Stimulated activated CD4-positive, alpha-beta T cell treated with anti-CD3 and anti-CD28 coated beads, Interleukin-2, amount 100 ng/mL, for 4 hours (primary cell): ENCODE results near the gene MACROD2.

Experiments used
- DNase-seq: peaks from one replicate; pipeline ENCODE4 v3.0.0-alpha.2; 2020; ENCODE audit warnings: low read depth

The MACROD2 gene

GRCh38 chr20:15449061-15449460, 1453.7 kb downstream of the MACROD2 start:
- no peak for DNase-seq

- DNase-seq = no peak
These were observed 1455.9 kb downstream of the MACROD2 start for GRCh38 chr20:15451241-15451640.

GRCh38 chr20:15455279-15455678, 1460.0 kb downstream of the MACROD2 start:
- no peak for DNase-seq

DNA sequence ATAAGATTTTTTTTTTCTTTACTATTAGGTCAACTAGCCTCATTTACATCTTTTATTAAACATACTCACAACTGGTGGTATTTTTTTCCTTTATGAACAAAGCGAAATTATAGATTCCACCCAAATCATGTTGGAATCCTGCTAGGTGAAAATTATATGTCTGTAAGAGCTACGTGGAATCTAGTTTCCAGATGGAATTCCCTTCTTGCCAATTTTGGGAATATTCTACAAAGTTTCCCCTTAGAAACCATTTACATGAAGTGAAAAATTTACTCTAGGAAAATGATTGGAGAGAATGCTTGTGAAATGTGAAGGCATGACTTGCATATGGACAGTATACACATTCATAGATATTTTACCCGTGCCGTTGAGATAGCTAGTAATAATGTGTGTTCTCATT, 1466.6 kb downstream of the MACROD2 start:
- no peak for DNase-seq

- no peak for DNase-seq
These were observed 1480.2 kb downstream of the MACROD2 start for GRCh38 chr20:15475483-15475882.

DNA sequence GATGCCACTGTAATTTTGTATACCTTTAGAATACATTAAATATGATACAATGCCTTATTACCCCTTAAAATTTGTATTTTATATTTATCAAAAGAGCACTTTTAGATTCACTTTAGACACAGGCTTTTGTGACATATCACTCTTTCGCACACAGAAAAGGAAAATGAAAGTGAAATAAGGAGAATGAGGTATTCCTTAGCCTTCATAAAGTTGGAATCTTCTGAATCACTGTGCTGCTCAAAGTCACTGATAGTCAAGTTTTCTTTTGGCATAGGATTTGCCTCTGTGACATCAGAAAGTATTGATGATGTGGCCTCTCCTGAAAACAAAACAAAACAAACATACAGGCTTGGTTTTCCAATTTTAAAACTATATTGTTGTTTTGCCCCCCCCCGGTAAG, 1480.9 kb downstream of the MACROD2 start:
- no peak for DNase-seq

DNA sequence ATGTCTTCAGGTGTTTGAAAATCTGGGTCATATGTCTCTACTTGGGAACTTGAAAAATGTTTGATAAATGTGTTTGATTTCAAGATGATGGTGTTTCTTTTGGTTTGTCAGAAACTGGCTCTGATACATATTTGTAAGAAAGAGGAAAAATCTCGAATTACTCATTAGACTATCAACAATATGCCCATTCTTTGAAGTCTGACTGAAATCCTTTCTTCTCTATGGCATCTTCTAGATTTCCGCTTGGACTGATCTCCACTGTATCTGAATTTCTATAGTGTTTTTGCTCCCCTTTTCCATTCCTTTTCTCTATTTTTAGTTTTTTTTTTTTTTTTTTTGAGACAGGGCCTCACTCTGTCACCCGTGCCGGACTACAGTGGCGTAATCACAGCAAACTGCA, 1481.5 kb downstream of the MACROD2 start:
- no peak for DNase-seq

DNA sequence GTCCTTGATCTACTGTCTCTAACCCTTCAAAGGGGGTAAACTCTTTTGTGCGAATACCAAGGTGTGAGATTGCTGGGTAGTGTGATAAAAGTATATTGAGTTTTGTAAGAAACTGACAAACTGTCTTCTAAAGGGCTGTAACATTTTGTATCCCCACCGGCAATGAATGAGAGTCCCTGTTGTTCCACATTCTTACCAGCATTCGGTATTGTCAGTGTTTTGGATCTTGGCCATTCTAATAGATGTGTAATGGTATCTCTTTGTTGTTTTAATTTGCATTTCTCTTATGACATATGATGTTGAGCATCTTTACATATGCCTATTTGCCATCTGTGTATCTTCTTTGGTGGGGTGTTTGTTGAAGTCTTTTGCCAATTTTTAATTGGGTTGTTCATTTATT, 1487.2 kb downstream of the MACROD2 start:
- no peak for DNase-seq

DNA sequence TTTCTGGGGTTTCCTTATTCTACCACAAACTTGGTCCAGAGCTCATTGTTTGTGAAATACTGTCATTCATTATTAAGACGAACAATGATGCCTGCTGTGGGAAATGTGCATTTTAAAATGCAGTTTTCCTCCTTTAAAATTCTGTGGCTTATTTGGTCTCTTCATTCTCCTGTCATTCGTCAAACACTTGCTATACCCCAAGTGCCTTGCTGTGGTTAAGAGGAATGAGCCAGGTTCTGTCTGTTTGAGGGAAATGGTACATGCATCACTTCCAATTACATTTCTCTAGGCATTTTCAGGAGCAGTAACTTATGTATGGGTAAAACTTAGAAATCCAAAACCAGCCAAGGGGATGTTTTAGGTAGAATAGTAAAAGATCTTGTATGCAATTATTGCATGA, 1490.2 kb downstream of the MACROD2 start:
- no peak for DNase-seq

DNA sequence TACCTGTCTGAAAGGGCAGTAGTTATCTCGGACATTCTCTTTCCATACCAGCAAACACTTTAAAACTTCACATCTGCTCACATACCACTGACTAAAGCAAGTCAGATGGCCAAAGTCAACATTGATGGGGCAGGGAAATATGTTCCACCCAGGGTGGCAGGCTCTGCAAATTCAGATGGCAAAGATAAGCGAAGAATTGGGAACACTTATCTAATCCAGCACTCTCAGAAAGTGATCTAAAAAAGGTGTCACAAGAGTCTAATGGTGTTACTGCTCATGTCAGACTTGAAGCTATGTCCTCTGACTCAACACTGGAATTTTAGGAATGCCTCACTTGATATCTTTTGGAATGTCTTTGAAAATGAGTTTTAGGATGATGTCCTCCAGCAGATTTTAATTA, 1491.7 kb downstream of the MACROD2 start:
- no peak for DNase-seq

GRCh38 chr20:15487682-15488081, 1492.4 kb downstream of the MACROD2 start:
- no peak for DNase-seq

DNA sequence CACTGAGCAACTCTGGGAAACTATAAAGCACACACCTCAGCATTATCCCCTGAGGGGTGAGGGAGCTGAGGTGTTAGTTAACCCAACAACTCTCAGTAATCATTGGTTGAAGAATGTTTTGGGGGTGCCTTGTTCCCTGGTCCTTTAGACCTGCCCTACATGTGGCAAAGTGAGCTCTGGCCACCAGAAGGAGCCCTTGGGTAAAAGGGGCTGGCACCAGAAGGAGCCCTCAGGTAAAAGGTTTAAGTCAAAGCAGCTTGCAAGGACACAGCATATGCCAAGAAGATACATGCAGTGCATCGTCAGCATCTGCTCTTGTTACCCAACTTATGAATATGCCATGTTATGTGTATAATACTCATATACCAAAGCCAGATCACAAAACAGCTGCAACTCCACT, 1496.3 kb downstream of the MACROD2 start:
- DNase-seq = no peak

DNA sequence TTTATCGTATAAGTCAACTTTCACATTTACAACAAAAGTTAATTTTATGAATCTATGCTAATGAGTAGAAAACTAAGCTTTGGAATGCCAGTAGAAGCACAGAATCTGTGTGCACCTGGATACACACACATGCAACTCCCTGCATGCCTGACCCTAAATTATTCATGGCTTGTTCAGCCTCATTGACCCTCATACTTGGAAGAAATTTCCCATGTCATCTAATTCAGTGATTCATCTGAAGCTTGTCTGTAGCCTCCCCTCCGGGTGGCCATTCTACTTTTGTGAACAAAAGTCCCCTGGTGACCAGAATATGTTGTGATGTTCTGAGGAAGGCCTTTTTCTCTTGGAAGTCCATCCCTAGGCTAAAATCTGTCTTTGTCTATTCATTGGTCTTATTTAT, 1499.5 kb downstream of the MACROD2 start:
- no peak for DNase-seq

DNA sequence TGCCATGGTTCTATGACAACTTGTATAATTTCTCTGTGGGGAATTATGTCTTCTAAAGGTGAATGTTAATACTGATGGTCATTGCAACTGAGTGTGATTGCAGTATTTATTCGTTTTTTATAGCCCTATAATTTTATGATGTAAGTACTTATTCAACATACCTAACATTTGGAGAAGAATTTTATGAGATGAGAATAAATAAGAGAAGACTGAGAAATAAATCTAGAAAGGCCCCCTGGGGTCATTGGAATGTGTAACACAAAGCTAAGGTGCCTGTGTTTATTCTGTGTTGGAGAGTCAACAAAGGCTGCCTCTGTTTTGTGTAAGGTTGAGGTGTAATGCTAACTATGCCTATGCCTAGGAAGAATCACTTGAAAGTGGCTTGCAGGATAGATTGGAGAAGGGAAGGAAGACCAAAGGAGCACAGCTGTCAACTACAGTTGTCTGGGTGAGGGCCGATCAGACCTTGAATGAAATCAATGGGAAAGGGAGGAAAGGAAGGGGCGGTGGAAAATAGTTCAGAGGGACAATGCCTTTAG, 1501.3 kb downstream of the MACROD2 start:
- DNase-seq = no peak

DNA sequence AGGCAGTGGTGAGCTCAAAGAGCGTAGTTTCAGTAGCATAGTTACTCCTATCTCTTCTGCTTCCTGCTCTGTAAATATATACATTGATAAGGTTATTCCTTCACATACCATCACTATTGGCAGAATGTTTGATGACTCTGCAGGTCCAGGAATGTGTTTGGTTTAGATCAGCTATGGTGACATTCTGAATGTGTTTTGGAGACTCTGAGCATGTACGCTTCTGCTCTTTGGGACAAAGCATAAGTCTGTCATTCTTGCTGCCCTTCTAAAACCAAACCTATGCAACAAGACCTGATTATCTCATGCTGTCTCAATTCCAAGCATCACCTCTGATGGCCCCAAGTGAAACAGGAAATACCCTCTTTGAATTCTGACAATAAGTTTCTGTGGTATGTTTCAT, 1503.6 kb downstream of the MACROD2 start:
- no peak for DNase-seq

- DNase-seq = no peak
These were observed 1511.0 kb downstream of the MACROD2 start for GRCh38 chr20:15506311-15506710.

DNA sequence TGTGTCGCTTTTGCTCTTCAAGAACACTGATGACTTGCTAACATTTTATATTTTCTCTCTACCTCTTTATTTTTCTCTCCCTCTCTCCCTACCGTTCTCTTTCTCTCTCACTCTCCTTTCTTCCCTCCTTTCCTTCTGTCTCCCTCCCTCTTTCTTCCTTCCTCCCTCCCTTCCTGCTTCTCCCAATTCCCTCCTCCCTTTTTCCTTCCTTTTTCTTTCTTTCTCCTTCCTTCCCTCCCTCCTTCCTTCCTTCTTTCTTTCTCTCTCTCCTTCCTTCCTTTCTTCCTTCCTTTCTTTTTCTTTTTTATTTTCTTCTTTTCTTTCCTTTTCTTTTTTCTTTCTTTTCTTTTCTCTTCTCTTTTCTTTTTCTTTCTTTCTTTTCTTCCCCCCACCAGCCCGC, 1511.8 kb downstream of the MACROD2 start:
- no peak for DNase-seq

GRCh38 chr20:15511551-15511950, 1516.2 kb downstream of the MACROD2 start:
- no peak for DNase-seq

- no peak for DNase-seq
These were observed 1517.6 kb downstream of the MACROD2 start for GRCh38 chr20:15512916-15513315.

DNA sequence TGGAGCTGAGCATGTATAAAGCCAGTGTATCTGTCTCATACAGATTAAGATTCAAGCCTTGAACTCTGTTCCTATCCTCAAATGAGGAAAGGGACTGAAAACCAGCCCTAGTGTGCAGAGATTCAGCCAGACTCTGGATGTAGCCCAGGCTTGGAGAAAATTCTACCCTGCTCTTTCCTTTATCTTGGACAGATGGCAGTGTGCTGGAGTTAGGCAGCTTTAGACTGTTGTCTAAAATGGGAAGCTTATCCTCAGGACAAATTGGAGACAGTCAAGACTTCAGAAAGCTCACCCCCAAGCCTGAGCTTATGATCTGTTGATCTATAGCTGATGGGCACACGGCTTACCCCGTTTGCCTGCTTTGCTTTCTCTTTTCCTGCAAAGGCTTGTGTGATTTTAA, 1520.4 kb downstream of the MACROD2 start:
- no peak for DNase-seq

DNA sequence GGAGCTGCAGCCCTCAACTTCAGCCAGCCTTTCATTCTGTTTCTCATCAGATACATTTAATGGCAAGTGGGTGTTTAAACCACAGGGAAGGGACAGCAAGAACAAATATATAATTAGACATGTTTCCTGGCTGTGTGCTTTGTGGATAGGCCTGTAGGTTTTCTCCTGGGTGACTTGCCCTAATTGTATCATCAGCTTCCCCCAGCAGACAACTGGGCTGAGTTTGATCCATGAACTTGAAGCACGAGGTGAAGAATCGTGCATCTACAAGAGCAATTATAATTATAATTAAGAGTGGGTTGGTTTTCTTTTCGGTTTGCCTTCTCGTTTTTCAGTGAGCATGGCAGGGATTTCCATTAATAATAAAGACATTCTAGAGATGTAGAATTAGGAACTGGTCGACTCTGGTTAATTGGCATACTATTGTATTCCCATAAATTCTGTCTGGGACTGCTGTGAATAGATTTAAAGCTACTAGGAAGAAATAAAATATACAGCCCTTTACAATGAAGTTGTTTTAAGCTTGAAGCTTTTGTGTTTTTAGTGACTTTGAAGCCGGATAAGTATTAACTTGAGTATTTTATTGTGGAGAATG, 1525.7 kb downstream of the MACROD2 start:
- DNase-seq = no peak

- no peak for DNase-seq
These were observed 1528.1 kb downstream of the MACROD2 start for GRCh38 chr20:15523400-15523799.

DNA sequence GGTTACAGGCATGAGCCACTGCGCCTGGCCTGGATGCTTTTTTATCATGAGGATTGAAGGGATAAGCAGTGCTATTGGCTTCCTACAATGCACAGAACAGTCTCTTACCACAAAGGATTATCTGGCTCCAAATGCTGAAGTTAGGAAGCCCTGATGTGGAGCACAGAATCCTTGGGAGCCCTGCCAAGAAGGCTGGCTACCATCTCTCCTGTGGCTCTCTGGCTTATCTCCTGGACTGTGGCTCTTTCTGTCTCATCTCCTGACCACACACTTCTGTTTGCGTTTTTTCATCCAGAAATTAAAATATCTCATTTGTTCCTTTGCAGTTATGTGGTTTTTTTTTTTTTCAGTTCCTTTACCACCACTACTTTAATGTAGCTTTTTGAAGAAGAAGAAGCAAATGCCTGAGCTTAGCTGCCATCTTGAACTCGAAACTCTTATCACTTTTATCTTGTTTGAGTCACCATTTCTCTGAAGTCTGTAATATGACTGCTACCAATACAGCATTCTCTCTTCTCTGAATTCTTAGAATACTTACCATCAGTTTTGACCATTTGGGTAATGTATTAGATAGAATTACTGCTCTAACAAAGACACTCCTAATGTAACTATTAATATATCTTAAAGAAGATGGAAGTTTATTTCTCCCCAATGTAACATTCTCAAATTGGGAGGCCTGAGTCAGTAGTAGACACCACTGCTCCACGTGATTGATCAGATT, 1533.2 kb downstream of the MACROD2 start:
- DNase-seq = no peak

- no peak for DNase-seq
These were observed 1540.5 kb downstream of the MACROD2 start for GRCh38 chr20:15535863-15536262.
